Endothelial cell of umbilical vein (primary cell): ENCODE data around the gene DIDO1. TPM values are rescaled to one million over a fixed set of nuclear protein-coding genes. Genes with fewer than 3 reads are reported as not detected.

Experiments
- BruUV-seq: library from RNA; stranded (reverse); fragments of 400-500 nt; replicated peaks from 2 replicates; lab custom pipeline; 2021; lab: Mats Ljungman, UMichigan
- CTCF ChIA-PET: fragments of 300-600, 350-600 bp; sonication (Branson Sonifier 250); formaldehyde crosslinking; loops from one replicate; lab custom pipeline; 2021; ENCODE audit warnings: antibody characterized with exemption, inconsistent platforms; lab: Charles Lee
- POLR2A ChIA-PET: fragments of 300-600, 350-600 bp; sonication (Branson Sonifier 250); formaldehyde crosslinking; loops from one replicate; lab custom pipeline; 2021; ENCODE audit warnings: antibody characterized with exemption, inconsistent platforms; lab: Charles Lee
- DNase-seq: peaks from one replicate; pipeline ENCODE4 v3.0.0-alpha.2; 2011; ENCODE audit warnings: low read depth, low spot score
- FAIRE-seq: peaks from 2 replicates; lab custom pipeline; 2011; peaks lifted over from hg19 to GRCh38; lab: Jason Lieb, UNC
- H2AFZ ChIP-seq: 2 replicates; pipeline ENCODE4 v1.6.0; 2012; ENCODE audit warnings: low read depth, low read length, control low read depth, inconsistent platforms
- H3K27ac ChIP-seq: 2 replicates; pipeline ENCODE4 v1.5.1; 2011; ENCODE audit warnings: low read depth, mild to moderate bottlenecking, control low read depth, low read length, moderate library complexity; ENCODE audit not compliant: insufficient read depth
- H3K27me3 ChIP-seq, 2 experiments: 2 replicates each; pipeline versions ENCODE4 v1.6.0 to v1.6.1; 2011; ENCODE audit warnings: low read length in 2 of 2, mixed read lengths in 1 of 2; ENCODE audit not compliant: control insufficient read depth in 2 of 2, insufficient read depth in 2 of 2
- H3K36me3 ChIP-seq, 2 experiments: 2 replicates in 1 of 2; 3 replicates in 1 of 2; pipeline ENCODE4 v1.5.1; 2011; ENCODE audit warnings: low read length in 2 of 2, mild to moderate bottlenecking in 1 of 2, moderate library complexity in 1 of 2; ENCODE audit not compliant: control insufficient read depth in 2 of 2, insufficient read depth in 2 of 2; ENCODE audit errors: extremely low read depth in 1 of 2
- H3K4me1 ChIP-seq: 3 replicates; pipeline ENCODE4 v1.5.1; 2011; ENCODE audit warnings: mild to moderate bottlenecking, low read length; ENCODE audit not compliant: control insufficient read depth, insufficient read depth; ENCODE audit errors: extremely low read depth
- H3K4me2 ChIP-seq: 2 replicates; pipeline ENCODE4 v1.6.1; 2011; ENCODE audit warnings: low read length, control low read depth, mixed read lengths; ENCODE audit not compliant: insufficient read depth
- H3K4me3 ChIP-seq, 3 experiments: fragments of 200-600 bp in 1 of 3; sonication (generic), shearing (Covaris generic) in 1 of 3; replicated peaks in 1 of 3; 2 replicates each; pipeline ENCODE4 v1.5.1; 2011 to 2016; ENCODE audit warnings: control low read depth in 3 of 3, low read length in 3 of 3, mild to moderate bottlenecking in 2 of 3, inconsistent platforms in 1 of 3, low read depth in 1 of 3, moderate library complexity in 1 of 3; ENCODE audit not compliant: insufficient read depth in 1 of 3
- H3K79me2 ChIP-seq: 2 replicates; pipeline ENCODE4 v1.6.0; 2012; ENCODE audit warnings: low read length, inconsistent platforms; ENCODE audit not compliant: control insufficient read depth, insufficient read depth
- H3K9ac ChIP-seq: replicated peaks from 2 replicates; pipeline ENCODE3; 2011; ENCODE audit warnings: low read length, control low read depth; ENCODE audit not compliant: insufficient read depth; ENCODE audit errors: extremely low read depth
- H3K9me1 ChIP-seq: replicated peaks from 3 replicates; pipeline ENCODE4 v1.6.0; 2011; ENCODE audit warnings: mild to moderate bottlenecking, low read length; ENCODE audit not compliant: control insufficient read depth, insufficient read depth; ENCODE audit errors: extremely low read depth
- H3K9me3 ChIP-seq: replicated peaks from 2 replicates; pipeline ENCODE4 v1.5.1; 2012; ENCODE audit warnings: low read length, inconsistent platforms; ENCODE audit not compliant: control insufficient read depth, insufficient read depth
- H4K20me1 ChIP-seq: replicated peaks from 2 replicates; pipeline ENCODE3; 2011; ENCODE audit warnings: mild to moderate bottlenecking, low read length; ENCODE audit not compliant: control insufficient read depth, insufficient read depth; ENCODE audit errors: extremely low read depth
- EZH2 ChIP-seq: IDR thresholded peaks from 2 replicates; pipeline ENCODE4 v1.6.1; 2012; ENCODE audit warnings: borderline replicate concordance, low read depth, mild to moderate bottlenecking, moderate library complexity, low read length, inconsistent platforms; ENCODE audit not compliant: severe bottlenecking
- FOS ChIP-seq: IDR thresholded peaks from 2 replicates; pipeline ENCODE4 v1.6.1; 2011; ENCODE audit warnings: mild to moderate bottlenecking, low read length, moderate library complexity, borderline replicate concordance; ENCODE audit not compliant: insufficient read depth
- GATA2 ChIP-seq: IDR thresholded peaks from 2 replicates; pipeline ENCODE4 v1.7.0; 2011; ENCODE audit warnings: low read depth, mild to moderate bottlenecking, moderate library complexity, mixed read lengths, low read length; ENCODE audit not compliant: insufficient read length, insufficient read depth
- POLR2A ChIP-seq: IDR thresholded peaks from 2 replicates; pipeline ENCODE4 v1.6.1; 2012; ENCODE audit warnings: low read depth, mild to moderate bottlenecking, control low read depth, low read length
- POLR2AphosphoS5 ChIP-seq: IDR thresholded peaks from 2 replicates; pipeline ENCODE4 v1.6.1; 2012; ENCODE audit warnings: low read depth, mild to moderate bottlenecking, control low read depth, low read length, moderate library complexity; ENCODE audit not compliant: insufficient read depth
- dilution Hi-C: fragments of 300-500 bp; cut with MboI; formaldehyde crosslinking; loops from one replicate; pipeline ENCODE4 v1.15.0; 2019; ENCODE audit warnings: low sequenced_read_pairs; ENCODE audit not compliant: extremely low pct_ligation_motif_present
- intact Hi-C: fragments of 100-400 bp; cut with micrococcal nuclease; formaldehyde crosslinking; loops from one replicate; pipeline ENCODE4 v1.10.0; 2022
- polyA plus RNA-seq, 4 experiments: library from polyadenylated mRNA; depleted of rRNA in 3 of 4; stranded (reverse) in 3 of 4; unstranded in 1 of 4; fragments of >200 nt; gene quantifications; 2 replicates each; pipeline versions ENCODE4 v1.2.1 to v1.2.3, GENCODE V29; 2011 to 2012; ENCODE audit warnings: missing spikeins in 1 of 4
- total RNA-seq: library from RNA; stranded (reverse); gene quantifications from 2 replicates; pipeline ENCODE4 v1.2.3, GENCODE V29; 2021

DIDO1 gene
- total and polyA plus RNA-seq, 2 donors (not counting 3 experiments of a cell fraction or from before 2014, with no cell fraction given), result 22.1 to 51.2 TPM

DNA sequence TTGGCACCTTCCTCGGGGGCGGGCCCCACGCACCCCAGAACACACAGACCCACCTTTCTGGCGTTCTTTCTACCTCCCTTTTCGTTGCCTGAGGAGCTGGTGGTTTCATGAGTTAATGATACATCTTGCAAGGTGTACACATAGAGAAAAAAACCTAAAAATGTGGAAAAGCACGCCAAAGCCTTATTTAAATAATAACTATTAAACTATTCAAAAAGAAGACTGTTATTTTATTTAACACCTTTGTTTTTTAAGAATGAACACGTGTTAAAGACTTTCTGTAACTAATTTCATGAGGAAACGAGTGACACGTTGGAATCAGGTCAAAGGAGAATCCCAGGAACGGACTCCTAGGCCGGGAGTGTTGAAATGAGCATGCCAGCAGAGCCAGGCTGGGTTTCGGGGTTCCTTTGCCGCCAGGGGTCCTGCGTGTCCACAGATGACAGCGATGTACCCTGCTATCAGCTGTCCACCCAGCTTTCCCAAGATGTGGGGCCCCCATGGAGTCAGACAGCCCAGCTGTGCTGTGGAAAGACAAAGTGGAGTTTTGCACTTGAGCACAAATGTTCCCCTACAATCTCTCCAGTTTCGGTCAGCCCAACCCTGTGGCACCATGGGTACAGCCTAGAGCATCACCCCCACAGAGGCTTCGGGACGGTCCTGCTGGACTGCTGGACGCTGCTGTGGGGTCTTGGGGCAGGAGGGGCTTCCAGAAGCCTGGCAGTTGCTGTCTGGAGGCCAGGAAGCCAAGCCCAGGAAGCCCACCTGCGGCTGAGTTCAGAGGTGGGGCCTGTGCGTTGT lies 42.3 kb upstream of the DIDO1 start:
- POLR2A ChIA-PET, result no interaction called here
- Histone ChIP-seq H3K79me2 (no peaks in the 10 kb centered on the region), H3K27ac (no peak overlapping the region), H3K9me1 (no peaks in the 10 kb centered on the region), H3K9ac (no peak overlapping the region), H3K36me3 (peaks cover 4 to 7% of the 10 kb centered on the region in 2 experiments), H2AFZ (no peak overlapping the region), H3K9me3 (no peaks in the 10 kb centered on the region), H3K4me3 (no peak overlapping the region), H3K4me1 (no peaks in the 10 kb centered on the region), H3K4me2 (no peak overlapping the region), H3K27me3 (peaks cover 8 to 10% of the 10 kb centered on the region in 2 experiments), H4K20me1 (no peaks in the 10 kb centered on the region)
- no peak for FAIRE-seq
- dilution Hi-C loops, result no loop called here
- intact Hi-C loops, result no loop called here
- CTCF ChIA-PET, result interaction anchor here (2.0 kb wide), 1 partner anchor 40 kb away, joined by 9 read pairs; no protein-coding TSS in a partner anchor
- no TSS peak for BruUV-seq
- TF ChIP-seq POLR2AphosphoS5 (peak; percentile 16), FOS (no peak), EZH2 (no peak), GATA2 (no peak), POLR2A (peak; percentile 34)
- no peak for DNase-seq
